Loucy (cell line): Measurements from ENCODE around the gene C11orf97.

Experiments used
- EZH2phosphoT487 ChIP-seq: fragments of 200-600 bp; IDR thresholded peaks from 2 replicates; pipeline ENCODE4 v1.6.1; 2018; ENCODE audit warnings: antibody characterized with exemption, mild to moderate bottlenecking, moderate library complexity, borderline replicate concordance
- TF ChIP-seq, protein P1 (sequence below): fragments of 200-600 bp; sonication (generic); conservative IDR thresholded peaks from 2 replicates; pipeline ENCODE4 v1.5.1; 2014; ENCODE audit warnings: mild to moderate bottlenecking, antibody characterized with exemption, low read length

DNA sequence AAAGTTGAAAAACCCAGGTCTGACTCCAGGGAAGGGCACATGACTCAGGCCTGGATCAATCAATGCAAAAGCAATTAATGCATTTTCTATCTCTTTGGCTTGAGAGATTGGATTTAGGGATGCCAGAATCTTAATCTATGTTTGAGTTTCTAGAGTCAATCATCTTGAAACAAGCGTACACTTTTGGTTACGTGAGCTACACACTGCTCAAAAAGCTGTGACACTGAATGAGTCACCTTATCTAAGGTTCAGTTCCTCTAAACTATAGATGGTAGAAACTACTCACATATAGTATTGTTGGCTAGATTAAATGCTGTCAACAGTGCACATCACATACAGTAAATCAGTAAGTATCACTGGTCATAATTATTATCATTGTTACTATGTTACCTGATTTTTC is 42.8 kb upstream of the C11orf97 start:
- TF ChIP-seq EZH2phosphoT487: no peak
- TF ChIP-seq, protein P1, sequence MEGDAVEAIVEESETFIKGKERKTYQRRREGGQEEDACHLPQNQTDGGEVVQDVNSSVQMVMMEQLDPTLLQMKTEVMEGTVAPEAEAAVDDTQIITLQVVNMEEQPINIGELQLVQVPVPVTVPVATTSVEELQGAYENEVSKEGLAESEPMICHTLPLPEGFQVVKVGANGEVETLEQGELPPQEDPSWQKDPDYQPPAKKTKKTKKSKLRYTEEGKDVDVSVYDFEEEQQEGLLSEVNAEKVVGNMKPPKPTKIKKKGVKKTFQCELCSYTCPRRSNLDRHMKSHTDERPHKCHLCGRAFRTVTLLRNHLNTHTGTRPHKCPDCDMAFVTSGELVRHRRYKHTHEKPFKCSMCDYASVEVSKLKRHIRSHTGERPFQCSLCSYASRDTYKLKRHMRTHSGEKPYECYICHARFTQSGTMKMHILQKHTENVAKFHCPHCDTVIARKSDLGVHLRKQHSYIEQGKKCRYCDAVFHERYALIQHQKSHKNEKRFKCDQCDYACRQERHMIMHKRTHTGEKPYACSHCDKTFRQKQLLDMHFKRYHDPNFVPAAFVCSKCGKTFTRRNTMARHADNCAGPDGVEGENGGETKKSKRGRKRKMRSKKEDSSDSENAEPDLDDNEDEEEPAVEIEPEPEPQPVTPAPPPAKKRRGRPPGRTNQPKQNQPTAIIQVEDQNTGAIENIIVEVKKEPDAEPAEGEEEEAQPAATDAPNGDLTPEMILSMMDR: no peak
